GM19467 (cell line): ENCODE measurements around the gene SHLD1.
"Not testable (repeated sequence)": the region's sequence is repeated elsewhere in the genome, so short reads cannot be mapped to it uniquely, and the experiment has no call there.

Experiments used
- ATAC-seq: cut with Tn5 transposase; IDR thresholded peaks from one replicate; pipeline ENCODE4 v1.9.1; 2021; ENCODE audit warnings: mild to moderate bottlenecking, moderate library complexity; ENCODE audit not compliant: unreplicated experiment

Gene SHLD1

GRCh38 chr20:5780846-5781217 is 30.6 kb downstream of the SHLD1 start:
- no peak for ATAC-seq

GRCh38 chr20:5781367-5781766 is 31.2 kb downstream of the SHLD1 start:
- not testable (repeated sequence) for ATAC-seq

- ATAC-seq = no peak
These were observed 31.9 kb downstream of the SHLD1 start for GRCh38 chr20:5781798-5782750.

GRCh38 chr20:5784735-5785134 is 34.5 kb downstream of the SHLD1 start:
- no peak for ATAC-seq

GRCh38 chr20:5785146-5785545 is 34.9 kb downstream of the SHLD1 start:
- ATAC-seq = no peak

- ATAC-seq = no peak
These were observed 37.0 kb downstream of the SHLD1 start for GRCh38 chr20:5786930-5787795.

- ATAC-seq = no peak
These were observed 37.6 kb downstream of the SHLD1 start for GRCh38 chr20:5787796-5788165.

- peak; percentile 73 for ATAC-seq
These were observed 38.2 kb downstream of the SHLD1 start for GRCh38 chr20:5788385-5788895.

- no peak for ATAC-seq
These were observed 39.6 kb downstream of the SHLD1 start for GRCh38 chr20:5789827-5790226.

GRCh38 chr20:5793916-5794315 is 43.7 kb downstream of the SHLD1 start:
- ATAC-seq = no peak

- ATAC-seq = no peak
These were observed 46.3 kb downstream of the SHLD1 start for GRCh38 chr20:5796331-5797040.

- no peak for ATAC-seq
These were observed 47.0 kb downstream of the SHLD1 start for GRCh38 chr20:5797165-5797564.

GRCh38 chr20:5797843-5798462 is 47.8 kb downstream of the SHLD1 start:
- ATAC-seq = peak; percentile 96

GRCh38 chr20:5803754-5804303 is 53.6 kb downstream of the SHLD1 start:
- not testable (repeated sequence) for ATAC-seq

- ATAC-seq = no peak
These were observed 56.5 kb downstream of the SHLD1 start for GRCh38 chr20:5806457-5807263.

GRCh38 chr20:5807431-5807830 is 57.2 kb downstream of the SHLD1 start:
- no peak for ATAC-seq

GRCh38 chr20:5808901-5809300 is 58.7 kb downstream of the SHLD1 start:
- no peak for ATAC-seq

GRCh38 chr20:5809495-5809894 is 59.3 kb downstream of the SHLD1 start:
- ATAC-seq = no peak

- no peak for ATAC-seq
These were observed 60.7 kb downstream of the SHLD1 start for GRCh38 chr20:5810800-5811422.
